ENCODE results near the gene UMPS. TPM values are rescaled to one million over a fixed set of nuclear protein-coding genes. Genes with fewer than 3 reads are reported as not detected.
A peak's percentile ranks its signal among the peaks of the same experiment; 100 is the strongest.

The UMPS gene
- total RNA-seq, 1 donor from 2014 or later: 31.3 TPM

- peak; percentile 47 for DNase-seq (ENCODE audit: low read depth)
- no peak for TF ChIP-seq CTCF (IDR thresholded peaks at IDR 0.05; ENCODE audit: insufficient read depth, low read length, severe bottlenecking)
- no peak for FAIRE-seq
- Histone ChIP-seq H3K4me3 (ENCODE audit: low read depth, low read length) (no peak overlapping the region), H3K36me3 (ENCODE audit: control insufficient read depth, insufficient read depth, low read length) (no peaks in the 10 kb centered on the region), H3K27me3 (ENCODE audit: control insufficient read depth, insufficient read depth, low read length) (no peaks in the 10 kb centered on the region)
Observed at GRCh38 chr3:124707656-124708062, 22.6 kb upstream of the UMPS start.

- Histone ChIP-seq H3K27me3 (ENCODE audit: control insufficient read depth, insufficient read depth, low read length) (peaks cover 5% of the 10 kb centered on the region), H3K4me3 (ENCODE audit: low read depth, low read length) (no peak overlapping the region), H3K36me3 (ENCODE audit: control insufficient read depth, insufficient read depth, low read length) (no peaks in the 10 kb centered on the region)
- TF ChIP-seq CTCF (IDR thresholded peaks at IDR 0.05; ENCODE audit: insufficient read depth, low read length, severe bottlenecking): no peak
- DNase-seq (ENCODE audit: low read depth) (no peak), FAIRE-seq (no peak)
Observed at GRCh38 chr3:124714223-124714853, 15.9 kb upstream of the UMPS start.

- no peak for TF ChIP-seq CTCF (IDR thresholded peaks at IDR 0.05; ENCODE audit: insufficient read depth, low read length, severe bottlenecking)
- no peaks in the 10 kb centered on the region for H3K36me3 ChIP-seq (ENCODE audit: control insufficient read depth, insufficient read depth, low read length)
- no peak for DNase-seq (ENCODE audit: low read depth)
- no peak overlapping the region for H3K4me3 ChIP-seq (ENCODE audit: low read depth, low read length)
- H3K27me3 ChIP-seq (ENCODE audit: control insufficient read depth, insufficient read depth, low read length): peaks cover 2% of the 10 kb centered on the region
- FAIRE-seq: no peak
Observed at GRCh38 chr3:124722589-124722988, 7.7 kb upstream of the UMPS start.

- TF ChIP-seq CTCF (IDR thresholded peaks at IDR 0.05; ENCODE audit: insufficient read depth, low read length, severe bottlenecking): no peak
- DNase-seq (ENCODE audit: low read depth) (no peak), FAIRE-seq (no peak)
- Histone ChIP-seq H3K27me3 (ENCODE audit: control insufficient read depth, insufficient read depth, low read length) (no peaks in the 10 kb centered on the region), H3K36me3 (ENCODE audit: control insufficient read depth, insufficient read depth, low read length) (no peaks in the 10 kb centered on the region), H3K4me3 (ENCODE audit: low read depth, low read length) (peak overlapping the region; percentile 99)
Observed at GRCh38 chr3:124730941-124731297, 667 bp downstream of the UMPS start.

GRCh38 chr3:124731760-124732159 is 1.5 kb downstream of the UMPS start:
- peak; percentile 55 for DNase-seq (ENCODE audit: low read depth)
- Histone ChIP-seq H3K27me3 (ENCODE audit: control insufficient read depth, insufficient read depth, low read length) (no peaks in the 10 kb centered on the region), H3K4me3 (ENCODE audit: low read depth, low read length) (no peak overlapping the region), H3K36me3 (ENCODE audit: control insufficient read depth, insufficient read depth, low read length) (no peaks in the 10 kb centered on the region)
- TF ChIP-seq CTCF (IDR thresholded peaks at IDR 0.05; ENCODE audit: insufficient read depth, low read length, severe bottlenecking): no peak
- FAIRE-seq: no peak

- Histone ChIP-seq H3K36me3 (ENCODE audit: control insufficient read depth, insufficient read depth, low read length) (peaks cover 15% of the 10 kb centered on the region), H3K27me3 (ENCODE audit: control insufficient read depth, insufficient read depth, low read length) (no peaks in the 10 kb centered on the region), H3K4me3 (ENCODE audit: low read depth, low read length) (no peak overlapping the region)
- no peak for TF ChIP-seq CTCF (IDR thresholded peaks at IDR 0.05; ENCODE audit: insufficient read depth, low read length, severe bottlenecking)
- FAIRE-seq (no peak), DNase-seq (ENCODE audit: low read depth) (peak; percentile 95)
Observed at GRCh38 chr3:124741027-124741426, 10.8 kb downstream of the UMPS start.

All from bronchial epithelial cell (primary cell).